GM10266 (cell line): ENCODE results near the gene OBI1.

Experiments
- DNase-seq: peaks from one replicate; pipeline ENCODE4 v3.0.0; 2012; ENCODE audit errors: extremely low spot score
- CTCF ChIP-seq: IDR thresholded peaks from 2 replicates; pipeline ENCODE4 v1.5.1; 2012; ENCODE audit warnings: mild to moderate bottlenecking, low read depth; ENCODE audit not compliant: control insufficient read depth, insufficient read depth; ENCODE audit errors: missing control alignments

Gene OBI1

GRCh38 chr13:78618411-78618810, 40.5 kb downstream of the OBI1 start:
- DNase-seq = no peak

GRCh38 chr13:78611040-78611439, 47.9 kb downstream of the OBI1 start:
- TF ChIP-seq CTCF = no peak
- no peak for DNase-seq

More at GRCh38 chr13:78618411-78618810, 40.5 kb downstream of the OBI1 start:
- no peak for TF ChIP-seq CTCF

DNA sequence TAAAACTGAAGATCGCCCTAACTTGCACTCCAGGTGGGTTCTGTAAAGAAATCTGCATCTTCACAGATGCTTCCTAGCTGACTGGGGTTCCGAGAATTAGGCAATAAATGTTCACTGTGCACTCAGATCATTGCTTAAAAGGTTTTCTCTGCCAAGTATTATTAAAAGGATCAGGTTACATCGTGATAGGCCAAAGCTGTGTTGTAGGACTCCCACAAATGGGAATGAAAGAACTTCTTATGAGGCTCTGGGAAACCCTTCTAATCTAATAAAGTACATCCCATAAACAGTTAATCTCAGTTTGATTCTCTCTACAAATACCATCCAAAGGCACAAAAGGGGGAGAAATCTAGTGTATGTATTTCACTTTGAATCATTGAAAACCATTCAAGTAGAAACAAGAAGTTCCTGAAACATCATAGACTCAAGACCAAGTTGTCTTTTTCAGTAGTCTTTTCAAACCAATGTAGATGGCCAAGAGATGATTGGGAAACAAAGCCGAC, 48.5 kb downstream of the OBI1 start:
- no peak for DNase-seq

GRCh38 chr13:78609464-78610205, 49.3 kb downstream of the OBI1 start:
- DNase-seq = peak; percentile 21
- no peak for TF ChIP-seq CTCF

More for the DNA sequence above, 48.5 kb downstream of the OBI1 start:
- no peak for TF ChIP-seq CTCF

GRCh38 chr13:78608688-78609463, 50.1 kb downstream of the OBI1 start:
- no peak for TF ChIP-seq CTCF
- peak; percentile 15 for DNase-seq

DNA sequence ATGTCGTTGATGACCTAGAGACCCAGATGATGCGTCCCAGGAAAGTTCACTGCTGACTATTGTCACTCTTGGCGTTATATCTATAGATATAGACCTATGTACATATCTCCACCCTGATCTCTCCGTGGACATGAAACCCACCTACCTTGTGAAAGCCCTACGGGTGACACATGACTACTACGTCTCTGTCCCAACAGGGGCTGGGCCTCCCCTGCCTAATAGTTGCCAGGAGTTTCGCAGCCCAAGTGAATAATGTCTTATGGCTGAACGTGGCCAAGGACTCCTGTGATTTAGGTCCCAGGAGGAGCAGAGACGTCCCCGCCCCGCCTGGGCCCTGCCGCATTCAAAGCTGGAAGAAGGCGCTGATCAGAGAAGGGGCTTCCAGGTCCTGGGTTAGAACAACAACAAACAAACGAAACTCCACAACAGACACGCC, 50.7 kb downstream of the OBI1 start:
- TF ChIP-seq CTCF = no peak

More for the DNA sequence above, 50.7 kb downstream of the OBI1 start:
- DNase-seq = peak; percentile 24
